Calu3 (cell line): ENCODE data around the gene AKAP10. TPM values are rescaled to one million over a fixed set of nuclear protein-coding genes. Genes with fewer than 3 reads are reported as not detected.

Experiments used
- BruUV-seq: library from RNA; stranded (reverse); fragments of 400-500 nt; replicated peaks from 2 replicates; lab custom pipeline; 2021; lab: Mats Ljungman, UMichigan
- CTCF ChIA-PET: fragments of 300-600 bp; sonication (Branson Sonifier 250); formaldehyde crosslinking; loops from one replicate; lab custom pipeline; 2022; ENCODE audit warnings: antibody characterized with exemption; lab: Charles Lee
- DNase-seq: peaks from one replicate; pipeline ENCODE4 v3.0.0; 2022
- H3K27ac Mint-ChIP-seq: one replicate; pipeline ENCODE4 v1.8.0; 2022; ENCODE audit warnings: mixed read lengths; ENCODE audit not compliant: unreplicated experiment
- H3K27me3 Mint-ChIP-seq: one replicate; pipeline ENCODE4 v1.8.0; 2022; ENCODE audit warnings: mixed read lengths; ENCODE audit not compliant: unreplicated experiment
- H3K36me3 Mint-ChIP-seq: one replicate; pipeline ENCODE4 v1.8.0; 2022; ENCODE audit warnings: mild to moderate bottlenecking, moderate library complexity, mixed read lengths; ENCODE audit not compliant: insufficient read depth, unreplicated experiment
- H3K4me1 Mint-ChIP-seq: one replicate; pipeline ENCODE4 v1.8.0; 2022; ENCODE audit warnings: mild to moderate bottlenecking, low read depth, mixed read lengths; ENCODE audit not compliant: unreplicated experiment
- H3K4me3 Mint-ChIP-seq: one replicate; pipeline ENCODE4 v1.8.0; 2022; ENCODE audit warnings: mild to moderate bottlenecking, low read depth, moderate library complexity, mixed read lengths; ENCODE audit not compliant: unreplicated experiment
- H3K9me3 Mint-ChIP-seq: one replicate; pipeline ENCODE4 v1.8.0; 2022; ENCODE audit warnings: low read depth, mixed read lengths; ENCODE audit not compliant: unreplicated experiment
- intact Hi-C: fragments of 100-400 bp; cut with micrococcal nuclease; formaldehyde crosslinking; loops from one replicate; pipeline ENCODE4 v1.10.0; 2022; ENCODE audit not compliant: unreplicated experiment
- total RNA-seq: library from RNA; stranded (reverse); gene quantifications from 2 replicates; pipeline ENCODE4 v1.2.3, GENCODE V29; 2022
- TF ChIP-seq, protein P1 (sequence below): fragments of 200-600 bp; IDR thresholded peaks from one replicate; pipeline ENCODE4 v1.8.0; 2022; ENCODE audit warnings: antibody characterized with exemption; ENCODE audit not compliant: unreplicated experiment

AKAP10 gene
- total RNA-seq, 1 experiment from 2014 or later: 25.2 TPM

- no peak overlapping the region for H3K4me3 Mint-ChIP-seq
- TF ChIP-seq, protein P1, sequence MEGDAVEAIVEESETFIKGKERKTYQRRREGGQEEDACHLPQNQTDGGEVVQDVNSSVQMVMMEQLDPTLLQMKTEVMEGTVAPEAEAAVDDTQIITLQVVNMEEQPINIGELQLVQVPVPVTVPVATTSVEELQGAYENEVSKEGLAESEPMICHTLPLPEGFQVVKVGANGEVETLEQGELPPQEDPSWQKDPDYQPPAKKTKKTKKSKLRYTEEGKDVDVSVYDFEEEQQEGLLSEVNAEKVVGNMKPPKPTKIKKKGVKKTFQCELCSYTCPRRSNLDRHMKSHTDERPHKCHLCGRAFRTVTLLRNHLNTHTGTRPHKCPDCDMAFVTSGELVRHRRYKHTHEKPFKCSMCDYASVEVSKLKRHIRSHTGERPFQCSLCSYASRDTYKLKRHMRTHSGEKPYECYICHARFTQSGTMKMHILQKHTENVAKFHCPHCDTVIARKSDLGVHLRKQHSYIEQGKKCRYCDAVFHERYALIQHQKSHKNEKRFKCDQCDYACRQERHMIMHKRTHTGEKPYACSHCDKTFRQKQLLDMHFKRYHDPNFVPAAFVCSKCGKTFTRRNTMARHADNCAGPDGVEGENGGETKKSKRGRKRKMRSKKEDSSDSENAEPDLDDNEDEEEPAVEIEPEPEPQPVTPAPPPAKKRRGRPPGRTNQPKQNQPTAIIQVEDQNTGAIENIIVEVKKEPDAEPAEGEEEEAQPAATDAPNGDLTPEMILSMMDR: peak; percentile 36
- H3K4me1 Mint-ChIP-seq: no peaks in the 10 kb centered on the region
- no peak overlapping the region for H3K27ac Mint-ChIP-seq
- H3K27me3 Mint-ChIP-seq: peaks cover 14% of the 10 kb centered on the region
- H3K9me3 Mint-ChIP-seq: no peaks in the 10 kb centered on the region
- no TSS peak for BruUV-seq
- DNase-seq: peak; percentile 78
- no peaks in the 10 kb centered on the region for H3K36me3 Mint-ChIP-seq
- CTCF ChIA-PET: interaction anchor here (0.6 to 1.5 kb wide), 11 partner anchors 17 to 328 kb away, joined by 3 to 18 read pairs (median 6); partner anchors contain the start of gene SPECC1
- intact Hi-C loops: loop anchor here (1.0 kb wide), 1 partner anchor 123 kb away; no protein-coding TSS in a partner anchor
These were observed 15.4 kb upstream of the AKAP10 start for GRCh38 chr17:19992803-19993713.

DNA sequence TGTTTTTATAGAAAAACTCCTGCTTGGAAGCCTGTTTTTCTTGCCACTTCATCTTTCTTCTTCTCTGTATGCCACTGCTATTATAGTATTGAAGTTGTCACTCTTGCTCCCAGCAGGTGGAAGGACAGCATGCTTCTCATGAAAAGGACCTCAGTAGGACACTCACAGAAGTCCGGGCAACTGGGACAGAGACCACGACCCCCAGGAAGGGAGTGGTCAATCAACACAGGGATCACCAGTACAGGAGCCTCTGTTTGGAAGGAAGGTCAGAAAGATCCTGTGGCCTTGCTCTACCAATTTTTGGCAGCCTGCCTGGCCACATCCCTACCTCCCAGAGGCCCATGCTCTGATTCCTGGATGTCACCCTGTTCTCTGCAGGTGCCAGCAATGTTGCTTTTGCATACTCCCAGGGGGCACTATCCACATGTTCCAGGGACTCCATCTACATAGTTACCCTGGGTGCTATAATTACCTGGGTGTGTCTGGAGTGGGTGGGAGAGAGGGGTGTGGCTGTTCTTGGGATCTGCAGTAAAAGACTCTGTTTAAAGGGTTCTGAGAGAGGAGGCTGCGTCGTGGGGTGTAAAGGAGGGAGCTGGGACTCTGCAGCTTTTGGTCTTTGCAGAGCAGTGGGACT, 13.7 kb upstream of the AKAP10 start:
- CTCF ChIA-PET: no interaction called here
- H3K4me3 Mint-ChIP-seq: no peak overlapping the region
- H3K27ac Mint-ChIP-seq: no peak overlapping the region
- BruUV-seq: no TSS peak
- H3K36me3 Mint-ChIP-seq: no peaks in the 10 kb centered on the region
- TF ChIP-seq, protein P1: no peak
- H3K27me3 Mint-ChIP-seq: peaks cover 14% of the 10 kb centered on the region
- intact Hi-C loops: no loop called here
- no peak for DNase-seq
- no peaks in the 10 kb centered on the region for H3K4me1 Mint-ChIP-seq
- no peaks in the 10 kb centered on the region for H3K9me3 Mint-ChIP-seq

DNA sequence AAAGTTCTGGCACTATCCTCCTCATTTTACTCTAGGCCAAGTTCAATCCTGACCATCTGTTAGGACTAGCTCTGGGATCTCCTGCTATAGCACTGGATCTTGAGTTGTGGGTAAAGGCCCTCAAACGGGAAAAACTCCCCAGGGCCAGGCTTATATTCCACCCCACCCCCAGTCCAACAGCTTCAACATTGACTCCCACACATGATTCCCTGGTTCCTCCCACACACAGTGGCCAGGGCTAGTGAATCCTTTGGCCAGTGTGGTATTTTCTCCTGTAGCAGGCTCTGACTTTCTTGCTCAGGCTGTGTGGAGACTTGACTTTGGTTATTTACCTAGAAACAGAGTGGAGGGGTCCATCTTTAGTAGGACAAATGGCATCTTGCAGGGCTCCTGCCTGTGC, 10.3 kb upstream of the AKAP10 start:
- Mint-ChIP-seq H3K27me3 (peaks cover 14% of the 10 kb centered on the region), H3K4me3 (no peak overlapping the region), H3K9me3 (no peaks in the 10 kb centered on the region), H3K4me1 (no peaks in the 10 kb centered on the region), H3K27ac (no peak overlapping the region), H3K36me3 (no peaks in the 10 kb centered on the region)
- no peak for DNase-seq
- intact Hi-C loops: no loop called here
- no TSS peak for BruUV-seq
- TF ChIP-seq, protein P1: no peak
- CTCF ChIA-PET: no interaction called here

DNA sequence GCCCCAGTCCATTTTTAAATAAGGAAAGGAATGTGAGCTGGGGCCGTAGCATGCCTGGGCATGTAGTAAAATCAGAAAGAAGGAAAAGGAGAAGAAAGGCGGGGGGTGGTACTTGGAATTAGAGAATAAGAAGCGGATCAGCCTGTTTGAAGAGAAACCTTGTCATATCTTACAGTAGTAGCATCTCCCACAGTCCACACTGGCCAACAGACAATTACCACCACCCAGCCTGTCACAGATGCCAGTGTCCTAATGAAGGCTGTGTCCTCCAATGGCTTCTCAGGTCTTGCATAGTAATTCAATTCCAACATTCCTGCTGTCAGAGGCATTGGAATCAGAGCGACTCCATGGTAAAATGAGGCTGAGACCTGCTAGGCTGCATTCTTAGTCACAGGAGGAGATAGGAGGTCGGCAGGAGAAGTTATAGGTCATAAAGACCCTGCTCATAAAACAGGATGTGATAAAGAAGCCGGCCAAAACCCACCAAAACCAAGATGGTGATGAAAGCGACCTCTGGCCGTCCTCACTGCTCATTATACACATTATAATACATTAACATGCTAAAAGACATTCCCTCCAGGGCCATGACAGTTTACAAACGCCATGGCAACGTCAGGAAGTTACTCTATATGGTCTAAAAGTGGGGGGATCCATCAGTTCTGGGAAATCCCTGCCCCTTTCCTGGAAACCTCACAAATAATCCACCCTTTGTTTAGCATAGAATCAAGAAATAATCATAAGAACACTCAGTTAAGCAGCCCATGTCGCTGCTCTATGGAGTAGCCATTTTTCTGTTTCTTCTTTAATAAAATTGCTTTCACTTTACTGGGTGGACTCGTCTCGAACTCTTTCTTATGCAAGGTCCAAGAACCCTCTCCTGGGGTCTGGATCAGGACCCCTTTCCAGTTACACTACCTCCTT, 9.6 kb upstream of the AKAP10 start:
- no peak overlapping the region for H3K27ac Mint-ChIP-seq
- H3K4me3 Mint-ChIP-seq: no peak overlapping the region
- CTCF ChIA-PET: no interaction called here
- H3K27me3 Mint-ChIP-seq: peaks cover 14% of the 10 kb centered on the region
- intact Hi-C loops: no loop called here
- no TSS peak for BruUV-seq
- no peaks in the 10 kb centered on the region for H3K36me3 Mint-ChIP-seq
- no peaks in the 10 kb centered on the region for H3K4me1 Mint-ChIP-seq
- no peaks in the 10 kb centered on the region for H3K9me3 Mint-ChIP-seq
- no peak for DNase-seq
- TF ChIP-seq, protein P1: no peak
